Body of pancreas (tissue), 4 donors: ENCODE data around the gene UBAC1. TPM values are rescaled to one million over a fixed set of nuclear protein-coding genes. Genes with fewer than 3 reads are reported as not detected.

Source experiments
- ATAC-seq: fragments of 150-250 bp; one replicate; pipeline ENCODE4 v1.9.1; 2016
- DNase-seq, 4 donors: peaks; one replicate each; pipeline ENCODE4 v3.0.0-alpha.2; 2019
- H3K27ac ChIP-seq, 4 donors: fragments of 200-600 bp; sonication (generic); 1 replicate in 3 of 4; 2 replicates in 1 of 4; pipeline versions ENCODE4 v1.5.1 to v1.6.1; 2016 to 2019; ENCODE audit warnings: mild to moderate bottlenecking in 1 of 4, mixed read lengths in 1 of 4, moderate library complexity in 1 of 4
- H3K27me3 ChIP-seq, 2 donors: fragments of 200-600 bp; sonication (generic); one replicate each; pipeline ENCODE4 v1.6.0; 2016; ENCODE audit warnings: mild to moderate bottlenecking in 1 of 2
- H3K36me3 ChIP-seq, 2 donors: fragments of 200-600 bp; sonication (generic); replicated peaks in 1 of 2; 2 replicates each; pipeline ENCODE4 v1.5.1; 2016; ENCODE audit warnings: low read depth in 2 of 2; ENCODE audit not compliant: insufficient read depth in 1 of 2
- H3K4me1 ChIP-seq: fragments of 200-600 bp; sonication (generic); one replicate; pipeline ENCODE4 v1.6.0; 2016
- H3K4me3 ChIP-seq, 2 donors: fragments of 200-600 bp; sonication (generic); 1 replicate in 1 of 2; 2 replicates in 1 of 2; pipeline ENCODE4 v1.5.1; 2016 to 2019
- H3K9me3 ChIP-seq, 3 donors: fragments of 200-600 bp; sonication (generic); 1 replicate in 2 of 3; 2 replicates in 1 of 3; pipeline ENCODE4 v1.5.1; 2016
- CTCF ChIP-seq, 7 experiments: fragments of 450-650 bp in 4 of 7; fragments of 200-600 bp in 3 of 7; sonication (generic) in 3 of 7; IDR thresholded peaks; one replicate each; pipeline ENCODE4 v1.5.1; 2016 to 2019; ENCODE audit warnings: antibody characterized with exemption in 7 of 7
- POLR2A ChIP-seq, 3 donors: fragments of 450-650 bp; IDR thresholded peaks; one replicate each; pipeline ENCODE4 v1.6.1; 2016; ENCODE audit warnings: antibody characterized with exemption in 3 of 3, mild to moderate bottlenecking in 2 of 3
- WGBS, 2 donors: methylation state at CpG; one replicate each; pipeline ENCODE4 v1.1.5; 2017; 5-methylcytosine and 5-hydroxymethylcytosine counted together
- intact Hi-C: fragments of 100-400 bp; cut with DNase I; formaldehyde crosslinking; loops from one replicate; pipeline ENCODE4 v1.15.1; 2023
- total RNA-seq, 2 donors: library from RNA; depleted of rRNA; stranded (reverse); fragments of >200 nt; gene quantifications; one replicate each; pipeline ENCODE4 v1.1.0, GENCODE V29; 2016

UBAC1 gene
- total RNA-seq, 2 donors from 2014 or later: 17.4 to 25.4 TPM

GRCh38 chr9:135931349-135931820 lies 29.8 kb downstream of the UBAC1 start:
- H3K27me3 ChIP-seq: no peaks in the 10 kb centered on the region
- H3K4me3 ChIP-seq: no peak overlapping the region
- H3K27ac ChIP-seq: no peak overlapping the region
- 79 to 93% methylated on average over 18 to 23 of the region's 31 CpGs for WGBS, 2 donors
- TF ChIP-seq CTCF (IDR thresholded peaks at IDR 0.05) (no peak), POLR2A (IDR thresholded peaks at IDR 0.05) (no peak)
- no peak for ATAC-seq
- no peaks in the 10 kb centered on the region for H3K4me1 ChIP-seq
- intact Hi-C loops: no loop called here
- peaks cover 0 to 3% (median 0%) of the 10 kb centered on the region in 3 donors for H3K9me3 ChIP-seq
- peaks cover 1 to 3% of the 10 kb centered on the region in 2 donors for H3K36me3 ChIP-seq
- DNase-seq: no peak

GRCh38 chr9:135930446-135931345 lies 30.5 kb downstream of the UBAC1 start:
- ATAC-seq (no peak), DNase-seq (no peak)
- WGBS, 2 donors: 91 to 97% methylated on average over 11 to 33 of the region's 33 CpGs
- no peak overlapping the region for H3K27ac ChIP-seq
- H3K36me3 ChIP-seq: peaks cover 0 to 3% of the 10 kb centered on the region in 2 donors
- intact Hi-C loops: no loop called here
- TF ChIP-seq CTCF (IDR thresholded peaks at IDR 0.05) (no peak), POLR2A (IDR thresholded peaks at IDR 0.05) (no peak)
- no peaks in the 10 kb centered on the region for H3K9me3 ChIP-seq
- no peaks in the 10 kb centered on the region for H3K4me1 ChIP-seq
- no peak overlapping the region for H3K4me3 ChIP-seq
- H3K27me3 ChIP-seq: no peaks in the 10 kb centered on the region

GRCh38 chr9:135929656-135930445 lies 31.3 kb downstream of the UBAC1 start:
- intact Hi-C loops: no loop called here
- no peak overlapping the region for H3K27ac ChIP-seq
- peaks cover 0 to 3% of the 10 kb centered on the region in 2 donors for H3K36me3 ChIP-seq
- H3K27me3 ChIP-seq: no peaks in the 10 kb centered on the region
- 92 to 94% methylated on average over 4 to 18 of the region's 21 CpGs for WGBS, 2 donors
- H3K4me1 ChIP-seq: no peaks in the 10 kb centered on the region
- DNase-seq (no peak), ATAC-seq (no peak)
- no peaks in the 10 kb centered on the region for H3K9me3 ChIP-seq
- H3K4me3 ChIP-seq: no peak overlapping the region
- TF ChIP-seq CTCF (IDR thresholded peaks at IDR 0.05): no peak
- no peak for TF ChIP-seq POLR2A (IDR thresholded peaks at IDR 0.05)

- Histone ChIP-seq H3K4me3 (no peak overlapping the region), H3K27ac (no peak overlapping the region), H3K9me3 (no peaks in the 10 kb centered on the region), H3K4me1 (no peaks in the 10 kb centered on the region), H3K27me3 (no peaks in the 10 kb centered on the region), H3K36me3 (peaks cover 0 to 3% of the 10 kb centered on the region in 2 donors)
- 90 to 95% methylated on average over 16 to 22 of the region's 27 CpGs for WGBS, 2 donors
- intact Hi-C loops: no loop called here
- ATAC-seq (no peak), DNase-seq (no peak)
- no peak for TF ChIP-seq POLR2A (IDR thresholded peaks at IDR 0.05)
- no peak for TF ChIP-seq CTCF (IDR thresholded peaks at IDR 0.05)
These were observed 32.2 kb downstream of the UBAC1 start for GRCh38 chr9:135928731-135929655.
